Activated B cell treated with CpG ODN at 0.5 μM for 24 hours (primary cell): ENCODE data around the gene MPEG1. TPM values are rescaled to one million over a fixed set of nuclear protein-coding genes. Genes with fewer than 3 reads are reported as not detected.

Source experiments
- ATAC-seq: fragments of 200-7000 bp; cut with Tn5 transposase; one replicate; pipeline ENCODE4 v1.10.0; 2021; ENCODE audit warnings: low read depth, mild to moderate bottlenecking, moderate library complexity
- CTCF ChIA-PET: fragments of 350-600 bp; sonication (Branson Sonifier 250); formaldehyde crosslinking; loops from one replicate; lab custom pipeline; 2021; ENCODE audit warnings: antibody characterized with exemption; lab: Charles Lee
- POLR2A ChIA-PET: fragments of 350-600 bp; sonication (Branson Sonifier 250); formaldehyde crosslinking; loops from one replicate; lab custom pipeline; 2021; ENCODE audit warnings: antibody characterized with exemption; lab: Charles Lee
- DNase-seq: peaks from one replicate; pipeline ENCODE4 v3.0.0; 2022
- H3K27ac Mint-ChIP-seq: one replicate; pipeline ENCODE4 v1.8.0; 2020; ENCODE audit warnings: mixed read lengths
- H3K27me3 Mint-ChIP-seq: one replicate; pipeline ENCODE4 v1.8.0; 2021; ENCODE audit warnings: mixed read lengths
- H3K36me3 Mint-ChIP-seq: one replicate; pipeline ENCODE4 v1.8.0; 2021; ENCODE audit warnings: low read depth, mixed read lengths
- H3K4me1 Mint-ChIP-seq: one replicate; pipeline ENCODE4 v1.8.0; 2021; ENCODE audit warnings: mixed read lengths
- H3K4me3 Mint-ChIP-seq: one replicate; pipeline ENCODE4 v1.8.0; 2020; ENCODE audit warnings: mild to moderate bottlenecking, mixed read lengths
- H3K9me3 Mint-ChIP-seq: one replicate; pipeline ENCODE4 v1.8.0; 2020; ENCODE audit warnings: mixed read lengths
- CTCF ChIP-seq: fragments of 200-600 bp; IDR thresholded peaks from one replicate; pipeline ENCODE4 v1.8.0; 2022; ENCODE audit warnings: antibody characterized with exemption, mild to moderate bottlenecking
- intact Hi-C: fragments of 100-400 bp; cut with micrococcal nuclease; formaldehyde crosslinking; loops from one replicate; pipeline ENCODE4 v1.15.1; 2024
- total RNA-seq: library from RNA; stranded (reverse); gene quantifications from 2 replicates; pipeline ENCODE4 v1.2.3, GENCODE V29; 2022

Gene MPEG1
- total RNA-seq, 1 donor from 2014 or later, result 154 TPM

GRCh38 chr11:59247531-59248227 is 35.0 kb upstream of the MPEG1 start:
- CTCF ChIA-PET, result no interaction called here
- Mint-ChIP-seq H3K9me3 (no peaks in the 10 kb centered on the region), H3K4me1 (peaks cover 7% of the 10 kb centered on the region), H3K27me3 (no peaks in the 10 kb centered on the region), H3K36me3 (no peaks in the 10 kb centered on the region), H3K4me3 (no peak overlapping the region), H3K27ac (no peak overlapping the region)
- POLR2A ChIA-PET, result no interaction called here
- ATAC-seq, result no peak
- no peak for TF ChIP-seq CTCF
- DNase-seq, result no peak
- intact Hi-C loops, result no loop called here

GRCh38 chr11:59243633-59244032 is 30.9 kb upstream of the MPEG1 start:
- Mint-ChIP-seq H3K4me3 (no peak overlapping the region), H3K27me3 (no peaks in the 10 kb centered on the region), H3K27ac (no peak overlapping the region)

GRCh38 chr11:59240322-59240721 is 27.6 kb upstream of the MPEG1 start:
- H3K27me3 Mint-ChIP-seq, result no peaks in the 10 kb centered on the region
- ATAC-seq, result no peak
- intact Hi-C loops, result no loop called here
- no peak for TF ChIP-seq CTCF
- no peak overlapping the region for H3K4me3 Mint-ChIP-seq
- no peaks in the 10 kb centered on the region for H3K36me3 Mint-ChIP-seq
- no peaks in the 10 kb centered on the region for H3K4me1 Mint-ChIP-seq
- ChIA-PET CTCF (no interaction called here), POLR2A (no interaction called here)
- no peak for DNase-seq
- H3K27ac Mint-ChIP-seq, result no peak overlapping the region
- H3K9me3 Mint-ChIP-seq, result peaks cover 22% of the 10 kb centered on the region

More at GRCh38 chr11:59243633-59244032, 30.9 kb upstream of the MPEG1 start:
- ChIA-PET CTCF (interaction anchor here (1.3 kb wide), 1 partner anchor 23 kb away, joined by 3 read pairs; no protein-coding TSS in a partner anchor), POLR2A (no interaction called here)
- DNase-seq (no peak), ATAC-seq (no peak)
- TF ChIP-seq CTCF, result no peak
- no peaks in the 10 kb centered on the region for H3K36me3 Mint-ChIP-seq
- peaks cover 8% of the 10 kb centered on the region for H3K9me3 Mint-ChIP-seq
- intact Hi-C loops, result no loop called here
- H3K4me1 Mint-ChIP-seq, result peaks cover 7% of the 10 kb centered on the region

DNA sequence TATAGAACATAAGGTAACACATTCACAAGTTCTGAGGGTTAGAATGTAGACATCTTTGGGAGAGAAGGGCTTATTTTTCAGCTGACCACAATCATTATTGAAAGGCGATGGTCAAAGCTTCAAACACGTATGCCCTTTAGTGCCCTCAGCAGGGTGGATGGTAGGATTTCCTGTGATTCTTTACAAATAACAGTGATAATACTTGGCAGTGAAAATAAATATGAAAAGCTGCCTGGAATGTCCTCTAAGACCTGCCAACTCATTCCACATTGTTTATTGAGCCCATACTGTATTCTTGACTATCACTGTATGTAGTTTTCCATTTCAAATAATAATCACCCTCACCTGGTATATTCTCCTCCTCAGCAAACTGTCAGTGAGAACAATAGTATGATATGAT is 13.7 kb upstream of the MPEG1 start:
- no peak for TF ChIP-seq CTCF
- no peak overlapping the region for H3K4me3 Mint-ChIP-seq
- DNase-seq, result no peak
- peaks cover 39% of the 10 kb centered on the region for H3K4me1 Mint-ChIP-seq
- ChIA-PET POLR2A (no interaction called here), CTCF (no interaction called here)
- no peak overlapping the region for H3K27ac Mint-ChIP-seq
- intact Hi-C loops, result no loop called here
- H3K9me3 Mint-ChIP-seq, result peaks cover 6% of the 10 kb centered on the region
- H3K36me3 Mint-ChIP-seq, result peaks cover 2% of the 10 kb centered on the region
- H3K27me3 Mint-ChIP-seq, result no peaks in the 10 kb centered on the region
- no peak for ATAC-seq

- Mint-ChIP-seq H3K4me1 (peaks cover 53% of the 10 kb centered on the region), H3K27ac (peak overlapping the region; percentile 81), H3K27me3 (no peaks in the 10 kb centered on the region), H3K4me3 (no peak overlapping the region), H3K9me3 (no peaks in the 10 kb centered on the region), H3K36me3 (no peaks in the 10 kb centered on the region)
- DNase-seq, result no peak
- ChIA-PET POLR2A (interaction anchor here (4.9 to 5.2 kb wide), 2 partner anchors 13 to 47 kb away, joined by 35 to 67 read pairs; partner anchors contain the start of gene MPEG1), CTCF (no interaction called here)
- ATAC-seq, result no peak
- TF ChIP-seq CTCF, result no peak
- intact Hi-C loops, result no loop called here
Measured at GRCh38 chr11:59225017-59225416, 12.3 kb upstream of the MPEG1 start.
